ENCODE measurements around the gene ICA1.

GRCh38 chr7:8168336-8168735, 93.6 kb downstream of the ICA1 start:
- TF ChIP-seq CTCF (conservative IDR thresholded peaks at IDR 0.05; ENCODE audit: low read depth in 2 of 2) (no peak), ZNF331 (CRISPR knock-in tag; IDR thresholded peaks at IDR 0.05; ENCODE audit: low read depth) (no peak), CREB1 (CRISPR knock-in tag; IDR thresholded peaks at IDR 0.05; ENCODE audit: low read depth) (no peak)
